ENCODE measurements around the gene NSUN4.

The NSUN4 gene

GRCh38 chr1:46302641-46303037 is 38.0 kb upstream of the NSUN4 start:
- TF ChIP-seq, protein P1, sequence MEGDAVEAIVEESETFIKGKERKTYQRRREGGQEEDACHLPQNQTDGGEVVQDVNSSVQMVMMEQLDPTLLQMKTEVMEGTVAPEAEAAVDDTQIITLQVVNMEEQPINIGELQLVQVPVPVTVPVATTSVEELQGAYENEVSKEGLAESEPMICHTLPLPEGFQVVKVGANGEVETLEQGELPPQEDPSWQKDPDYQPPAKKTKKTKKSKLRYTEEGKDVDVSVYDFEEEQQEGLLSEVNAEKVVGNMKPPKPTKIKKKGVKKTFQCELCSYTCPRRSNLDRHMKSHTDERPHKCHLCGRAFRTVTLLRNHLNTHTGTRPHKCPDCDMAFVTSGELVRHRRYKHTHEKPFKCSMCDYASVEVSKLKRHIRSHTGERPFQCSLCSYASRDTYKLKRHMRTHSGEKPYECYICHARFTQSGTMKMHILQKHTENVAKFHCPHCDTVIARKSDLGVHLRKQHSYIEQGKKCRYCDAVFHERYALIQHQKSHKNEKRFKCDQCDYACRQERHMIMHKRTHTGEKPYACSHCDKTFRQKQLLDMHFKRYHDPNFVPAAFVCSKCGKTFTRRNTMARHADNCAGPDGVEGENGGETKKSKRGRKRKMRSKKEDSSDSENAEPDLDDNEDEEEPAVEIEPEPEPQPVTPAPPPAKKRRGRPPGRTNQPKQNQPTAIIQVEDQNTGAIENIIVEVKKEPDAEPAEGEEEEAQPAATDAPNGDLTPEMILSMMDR (IDR thresholded peaks at IDR 0.05; ENCODE audit: low read depth, low read length, missing control alignments) = no peak
- DNase-seq (ENCODE audit: low read depth) = no peak

DNA sequence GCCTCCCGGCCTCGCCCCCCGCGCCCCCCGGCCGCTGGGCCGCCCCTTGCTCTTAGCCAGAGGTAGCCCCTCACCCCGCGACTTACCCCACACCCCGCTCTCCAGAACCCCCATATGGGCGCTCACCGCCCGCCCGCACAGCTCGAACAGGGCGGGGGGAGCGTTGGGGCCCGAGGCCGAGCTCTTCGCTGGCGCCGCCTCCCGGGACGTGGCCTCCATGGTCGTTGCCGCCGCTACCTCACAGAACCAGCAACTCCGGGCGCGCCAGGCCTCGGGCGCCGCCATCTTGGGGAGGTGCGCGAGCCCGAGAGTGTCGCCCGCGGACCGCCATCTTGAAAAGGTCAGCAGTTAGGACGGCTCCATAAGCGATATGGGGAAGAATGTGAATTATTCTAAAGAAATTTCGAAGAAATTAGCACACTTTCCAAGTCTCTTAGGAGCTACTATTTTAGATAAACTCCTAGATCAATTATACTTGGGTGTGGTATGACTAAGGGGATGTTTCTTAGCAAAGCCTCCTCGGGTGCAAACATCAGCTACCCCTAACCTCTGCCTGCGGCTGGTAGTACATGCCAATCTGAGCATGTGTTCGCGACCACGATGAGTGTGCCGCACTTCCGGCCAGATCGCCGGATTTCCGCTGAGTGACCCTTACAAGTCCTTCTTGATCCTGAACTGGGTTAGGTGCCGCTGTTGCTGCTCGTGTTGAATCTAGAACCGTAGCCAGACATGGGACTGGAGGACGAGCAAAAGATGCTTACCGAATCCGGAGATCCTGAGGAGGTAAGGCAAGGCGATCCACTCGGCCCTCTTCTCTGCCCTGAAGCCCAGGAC is 37.4 kb upstream of the NSUN4 start, which contains the start of the genes LRRC41 and UQCRH:
Gene LRRC41, minus strand, starts transcription at position 579 of the 834 bp plus-strand sequence. Its CDS starts 294 bp downstream, at position 285.
Gene UQCRH, plus strand, starts transcription at position 661 of the 834 bp plus-strand sequence. Its CDS starts 69 bp downstream, at position 730.
- TF ChIP-seq, protein P1 (IDR thresholded peaks at IDR 0.05; ENCODE audit: low read depth, low read length, missing control alignments) = peak; percentile 13
- H3K4me3 ChIP-seq (ENCODE audit: low read depth, low read length) = peak within 1 kb of the TSS; percentile 96
- peak; percentile 97 for DNase-seq (ENCODE audit: low read depth)

More at GRCh38 chr1:46302641-46303037, 38.0 kb upstream of the NSUN4 start:
- peak overlapping the region; percentile 96 for H3K4me3 ChIP-seq (ENCODE audit: low read depth, low read length)

GRCh38 chr1:46303872-46304326 is 36.7 kb upstream of the NSUN4 start:
- DNase-seq (ENCODE audit: low read depth) = no peak
- TF ChIP-seq, protein P1 (IDR thresholded peaks at IDR 0.05; ENCODE audit: low read depth, low read length, missing control alignments) = no peak
- H3K4me3 ChIP-seq (ENCODE audit: low read depth, low read length) = peak overlapping the region; percentile 96

- peak overlapping the region; percentile 96 for H3K4me3 ChIP-seq (ENCODE audit: low read depth, low read length)
- TF ChIP-seq, protein P1 (IDR thresholded peaks at IDR 0.05; ENCODE audit: low read depth, low read length, missing control alignments) = no peak
- no peak for DNase-seq (ENCODE audit: low read depth)
These were observed 34.5 kb upstream of the NSUN4 start for GRCh38 chr1:46306159-46306530.

DNA sequence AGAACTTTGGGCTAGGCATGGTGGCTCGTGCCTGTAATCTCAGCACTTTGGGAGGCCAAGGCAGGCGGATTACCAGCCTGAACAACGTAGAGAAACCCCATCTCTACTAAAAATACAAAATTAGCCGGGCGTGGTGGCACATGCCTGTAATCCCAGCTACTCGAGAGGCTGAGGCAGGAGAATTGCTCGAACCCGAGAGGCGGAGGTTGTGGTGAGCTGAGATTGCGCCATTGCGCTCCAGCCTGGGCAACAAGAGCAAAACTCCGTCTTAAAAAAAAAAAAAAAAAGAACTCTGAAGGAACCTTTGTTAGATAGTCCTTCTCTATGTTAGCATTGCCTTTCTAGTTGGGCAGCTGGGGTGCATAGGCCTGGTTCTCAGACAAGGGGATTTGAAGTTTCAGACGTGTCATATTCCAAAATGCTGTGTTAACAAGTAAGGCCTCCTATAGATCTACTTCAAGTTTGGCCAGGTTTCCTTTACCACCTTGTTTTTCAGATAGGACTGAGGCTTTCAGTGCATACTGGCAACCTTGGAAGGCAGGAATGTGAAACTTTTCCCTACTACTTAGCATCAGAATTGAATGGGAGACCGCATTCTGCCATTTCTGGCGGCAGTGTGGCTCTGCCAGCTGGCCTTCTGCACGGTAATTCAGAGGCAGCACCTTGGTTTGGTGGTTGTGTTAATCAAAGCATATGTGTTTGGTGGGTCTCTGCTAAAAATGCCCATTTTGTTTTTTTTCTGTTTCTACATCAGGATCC is 31.0 kb upstream of the NSUN4 start:
- no peak for DNase-seq (ENCODE audit: low read depth)
- TF ChIP-seq, protein P1 (IDR thresholded peaks at IDR 0.05; ENCODE audit: low read depth, low read length, missing control alignments) = no peak
- H3K4me3 ChIP-seq (ENCODE audit: low read depth, low read length) = no peak overlapping the region

DNA sequence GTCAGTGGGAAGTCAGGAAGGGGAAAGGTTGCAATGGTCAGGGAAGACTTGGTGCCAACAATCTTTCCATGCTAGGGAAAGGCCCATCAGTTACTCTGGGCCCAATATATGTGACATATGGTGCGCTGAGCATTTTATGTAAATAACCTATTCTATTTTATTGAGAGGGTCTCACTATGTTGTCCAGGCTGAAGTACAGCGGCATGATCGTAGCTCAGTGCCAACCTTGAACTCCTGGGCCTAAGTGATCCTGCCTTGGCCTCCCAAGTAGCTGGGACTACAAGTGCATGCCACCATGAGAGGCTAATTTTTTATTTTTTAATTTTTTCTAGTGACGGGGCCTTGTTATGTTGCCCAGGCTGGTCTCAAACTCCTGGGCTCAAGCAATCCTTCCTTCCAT is 30.3 kb upstream of the NSUN4 start:
- no peak for DNase-seq (ENCODE audit: low read depth)
- TF ChIP-seq, protein P1 (IDR thresholded peaks at IDR 0.05; ENCODE audit: low read depth, low read length, missing control alignments) = no peak
- no peak overlapping the region for H3K4me3 ChIP-seq (ENCODE audit: low read depth, low read length)

All from GM12864 (cell line).